GM19452 (cell line): ENCODE results near the gene OR7G2.
"Not testable (repeated sequence)": the region's sequence is repeated elsewhere in the genome, so short reads cannot be mapped to it uniquely, and the experiment has no call there.

ENCODE experiments used
- ATAC-seq: cut with Tn5 transposase; IDR thresholded peaks from one replicate; pipeline ENCODE4 v1.9.1; 2021; ENCODE audit not compliant: unreplicated experiment

The OR7G2 gene

GRCh38 chr19:9075064-9075949 is 32.0 kb downstream of the OR7G2 start:
- no peak for ATAC-seq

DNA sequence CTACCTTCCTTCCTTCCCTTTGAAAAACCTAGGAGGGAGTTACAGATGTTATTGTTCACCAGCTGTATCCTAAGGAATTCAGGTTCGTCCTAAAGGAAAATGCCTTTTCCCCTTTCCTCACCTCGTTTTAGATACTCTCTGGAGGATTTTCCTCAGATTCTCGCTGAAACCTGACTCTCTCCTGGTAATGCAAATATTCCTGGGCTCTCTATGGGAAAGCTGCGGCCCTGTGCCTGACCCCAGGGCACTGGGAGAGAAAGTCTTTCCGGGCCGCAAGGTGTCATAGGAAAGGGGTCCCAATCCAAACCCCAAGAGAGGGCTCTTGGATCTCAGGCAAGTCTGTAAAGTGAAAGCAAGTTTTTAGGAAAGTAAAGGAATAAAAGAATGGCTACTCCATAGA is 33.5 kb downstream of the OR7G2 start:
- ATAC-seq: no peak

DNA sequence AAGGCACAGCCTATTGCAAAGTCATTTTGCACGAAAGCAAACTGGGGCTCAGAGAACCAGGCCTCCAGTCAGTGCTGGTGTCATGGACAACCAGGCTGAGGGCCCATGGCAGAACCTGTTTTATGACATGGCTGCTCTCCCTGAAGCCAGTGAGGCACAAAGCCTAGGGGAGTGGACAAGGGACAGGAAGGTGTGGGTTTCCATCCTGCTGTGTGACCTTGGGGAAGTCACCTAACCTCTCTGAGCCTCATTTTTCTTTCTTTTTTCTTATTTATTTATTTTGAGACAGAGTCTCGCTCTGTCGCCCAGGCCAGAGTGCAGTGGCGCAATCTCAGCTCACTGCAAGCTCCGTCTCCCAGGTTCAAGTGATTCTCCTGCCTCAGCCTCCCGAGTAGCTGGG is 35.6 kb downstream of the OR7G2 start:
- not testable (repeated sequence) for ATAC-seq

- no peak for ATAC-seq
Observed at GRCh38 chr19:9070066-9070465, 37.2 kb downstream of the OR7G2 start.

GRCh38 chr19:9065457-9066014 is 41.7 kb downstream of the OR7G2 start:
- ATAC-seq: no peak

DNA sequence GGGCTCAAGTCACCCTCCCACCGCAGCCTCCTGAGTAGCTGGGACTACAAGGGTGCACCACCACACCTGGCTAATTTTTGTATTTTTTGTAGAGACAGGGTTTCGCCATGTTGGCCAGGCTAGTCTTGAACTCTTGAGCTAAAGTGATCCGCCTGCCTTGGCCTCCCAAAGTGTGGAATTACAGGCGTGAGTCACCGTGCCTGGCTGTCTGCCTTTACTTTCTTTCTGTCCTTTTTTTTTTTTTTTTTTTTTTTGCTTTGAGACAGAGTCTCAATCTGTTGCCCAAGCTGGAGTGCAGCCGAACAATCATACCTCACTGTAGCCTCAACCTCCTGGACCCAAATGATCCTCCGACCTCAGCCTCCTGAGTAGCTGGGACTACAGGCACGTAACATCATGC is 45.4 kb downstream of the OR7G2 start:
- ATAC-seq: no peak

GRCh38 chr19:9060564-9061340 is 46.5 kb downstream of the OR7G2 start:
- no peak for ATAC-seq

GRCh38 chr19:9058905-9059667 is 48.2 kb downstream of the OR7G2 start:
- ATAC-seq: no peak

DNA sequence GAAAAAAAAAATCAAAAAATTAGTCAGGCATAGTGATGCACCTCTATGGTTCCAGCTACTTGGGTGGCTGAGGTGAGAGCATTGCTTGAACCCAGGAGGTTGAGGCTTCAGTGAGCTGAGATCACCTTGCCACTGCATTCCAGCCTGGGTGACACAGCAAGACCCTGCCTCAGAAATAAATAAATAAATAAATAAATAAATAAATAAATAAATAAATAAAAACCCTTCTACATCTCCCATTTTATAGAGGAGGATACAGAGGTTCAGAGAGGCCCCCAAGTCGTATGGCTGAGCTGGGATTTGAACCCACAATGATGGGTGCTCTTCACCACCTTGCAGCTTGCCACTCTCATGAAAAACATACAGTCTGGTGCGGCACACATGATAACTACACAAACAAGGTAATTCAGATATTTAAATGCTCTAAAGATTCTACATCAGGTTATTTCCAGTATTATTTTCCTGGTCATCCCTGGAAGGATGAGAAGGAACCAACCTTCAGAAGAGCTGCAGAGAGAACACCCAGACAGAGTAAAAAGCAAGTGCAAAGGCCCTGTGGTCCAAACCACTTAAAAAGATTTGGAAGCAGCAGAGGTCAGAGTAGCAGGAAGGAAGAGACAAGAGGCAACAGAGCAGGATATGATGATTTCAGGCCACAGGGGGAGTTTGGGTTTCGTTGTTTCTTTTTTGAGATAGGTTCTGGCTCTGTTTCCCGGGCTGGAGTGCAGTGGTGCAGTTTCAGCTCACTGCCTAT is 49.6 kb downstream of the OR7G2 start:
- ATAC-seq: no peak

- not testable (repeated sequence) for ATAC-seq
Observed at GRCh38 chr19:9056131-9056530, 51.1 kb downstream of the OR7G2 start.

GRCh38 chr19:9054765-9055164 is 52.5 kb downstream of the OR7G2 start:
- no peak for ATAC-seq

DNA sequence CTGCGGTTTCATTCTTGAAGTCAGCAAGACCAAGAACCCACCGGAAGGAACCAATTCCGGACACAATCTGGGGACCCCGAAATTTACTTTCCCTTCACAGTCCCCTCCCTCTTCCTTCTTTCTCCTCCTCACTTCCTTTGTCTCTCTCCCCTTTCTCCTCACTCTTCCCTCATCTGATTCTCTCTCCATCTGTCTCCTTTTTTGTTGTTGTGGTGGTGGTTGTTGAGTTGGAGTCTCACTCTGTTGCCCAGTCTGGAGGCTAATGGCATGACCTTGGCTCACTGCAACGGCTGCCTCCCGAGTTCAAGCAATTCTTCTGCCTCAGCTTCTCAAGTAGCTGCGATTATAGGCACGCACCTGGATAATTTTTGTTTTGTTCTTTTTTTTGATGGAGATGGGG is 53.1 kb downstream of the OR7G2 start:
- no peak for ATAC-seq

DNA sequence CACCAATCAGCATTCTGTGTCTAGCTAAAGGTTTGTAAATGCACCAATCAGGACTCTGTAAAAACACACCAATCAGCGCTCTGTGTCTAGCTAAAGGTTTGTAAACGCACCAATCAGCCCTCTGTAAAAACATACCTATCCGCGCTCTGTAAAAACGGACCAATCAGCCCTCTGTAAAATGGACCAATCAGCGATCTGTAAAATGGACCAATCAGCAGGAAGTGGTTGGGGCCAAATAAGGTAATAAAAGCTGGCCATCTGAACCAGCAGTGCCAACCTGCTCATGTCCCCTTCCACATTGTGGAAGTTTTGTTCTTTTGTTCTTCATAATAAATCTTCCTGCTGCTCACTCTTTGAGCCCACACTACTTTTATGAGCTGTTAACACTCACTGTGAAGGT is 53.6 kb downstream of the OR7G2 start:
- not testable (repeated sequence) for ATAC-seq

GRCh38 chr19:9052894-9053293 is 54.4 kb downstream of the OR7G2 start:
- ATAC-seq: no peak
